ENCODE results near the gene PIGQ.
A peak's percentile ranks its signal among the peaks of the same experiment; 100 is the strongest.

PIGQ gene

DNA sequence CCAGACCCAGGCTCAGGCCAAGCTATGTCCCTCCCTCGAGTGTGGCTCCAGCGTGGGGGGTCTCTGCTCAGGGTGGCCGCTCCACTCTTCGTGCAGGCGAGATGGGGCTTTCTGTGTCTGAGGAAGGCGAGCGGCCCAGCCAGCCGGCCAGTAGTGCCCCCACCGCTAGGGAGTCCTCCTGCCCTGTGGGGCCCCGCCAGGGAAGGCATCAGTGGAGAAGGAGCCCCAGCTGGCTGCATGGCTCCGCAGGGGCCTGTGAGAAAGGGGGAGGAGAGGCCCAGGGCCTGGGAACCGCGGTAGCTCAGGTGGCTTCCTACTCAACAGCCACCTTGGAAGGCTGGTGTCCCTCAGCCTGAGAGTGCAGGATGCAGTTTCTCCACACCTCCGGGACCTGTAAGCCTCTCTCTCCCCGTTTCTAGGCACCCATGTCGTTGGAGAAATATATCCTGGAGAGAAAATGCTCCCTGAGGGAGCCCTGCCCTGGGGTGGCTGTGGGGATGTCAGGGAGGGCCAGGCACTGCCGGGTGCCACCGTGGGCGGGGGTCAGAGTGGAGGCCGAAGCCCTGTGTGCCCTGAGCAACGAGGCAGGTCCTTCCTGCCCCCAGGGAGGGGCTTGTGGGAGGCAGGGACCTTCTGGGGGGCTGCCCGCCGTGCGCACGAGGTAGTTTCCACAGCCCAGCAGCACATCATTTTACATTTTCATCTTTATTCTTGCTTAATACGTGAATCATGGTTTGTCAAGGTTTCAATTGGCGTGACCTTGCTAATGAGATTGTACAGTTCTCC is 3.3 kb downstream of the PIGQ start:
- no peak for DNase-seq

- no peak for DNase-seq
These were observed 4.4 kb downstream of the PIGQ start for GRCh38 chr16:574021-574760.

- DNase-seq: no peak
These were observed 5.8 kb downstream of the PIGQ start for GRCh38 chr16:575354-576196.

DNA sequence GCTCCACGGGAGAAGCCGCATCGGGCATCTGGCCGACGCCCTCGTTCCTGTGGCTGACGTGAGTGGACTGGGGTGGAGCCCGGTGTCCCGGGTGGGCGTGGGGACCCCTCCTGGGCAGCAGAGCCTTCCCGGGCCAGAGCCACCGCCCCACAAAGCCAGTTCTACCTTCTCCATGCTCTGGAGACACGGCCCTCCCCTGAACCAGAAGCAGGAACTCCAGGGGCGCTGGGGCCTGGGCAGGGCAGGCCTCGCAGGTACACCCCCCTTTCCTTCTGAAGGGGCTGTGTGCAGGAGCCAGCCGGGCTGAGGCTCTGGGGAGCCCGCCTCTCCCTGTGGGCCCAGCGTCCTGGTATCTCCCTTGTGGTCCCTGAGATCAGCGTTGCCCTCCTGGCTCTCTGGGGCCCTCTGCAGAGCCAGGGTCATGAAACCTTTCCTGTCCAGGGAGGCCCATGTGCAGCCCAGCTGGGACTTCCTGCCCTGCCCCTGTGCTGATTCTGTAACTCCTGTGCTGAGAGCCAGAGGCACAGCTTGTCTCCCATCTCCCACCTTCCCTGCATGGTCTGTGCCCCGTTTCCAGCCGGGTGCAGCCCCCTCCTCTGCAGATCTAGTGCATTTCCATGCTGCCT is 6.5 kb downstream of the PIGQ start:
- no peak for DNase-seq

- no peak for DNase-seq
These were observed 7.0 kb downstream of the PIGQ start for GRCh38 chr16:576823-577201.

DNA sequence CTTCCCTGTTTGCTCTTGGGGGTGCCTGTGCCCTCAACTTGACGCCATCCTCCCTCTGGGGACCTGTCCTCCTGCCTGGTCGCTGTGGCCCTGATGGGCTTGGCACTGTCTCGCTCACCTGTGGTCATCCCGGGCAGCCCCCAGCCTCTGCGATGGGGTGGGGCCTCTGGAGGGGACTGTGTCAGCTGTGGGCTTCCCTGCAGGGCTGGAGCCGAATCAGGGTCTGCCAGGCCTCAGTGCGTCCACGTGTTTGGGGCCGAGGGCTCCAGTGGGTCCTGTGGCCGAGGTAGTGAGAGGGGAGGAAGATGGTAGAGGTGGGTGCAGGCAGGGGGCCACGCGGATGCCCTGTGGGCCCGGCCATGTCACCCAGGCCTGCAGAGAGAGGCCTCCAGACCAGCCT is 8.0 kb downstream of the PIGQ start:
- no peak for DNase-seq

GRCh38 chr16:578232-578869 is 8.6 kb downstream of the PIGQ start:
- DNase-seq: no peak

GRCh38 chr16:578870-579405 is 9.2 kb downstream of the PIGQ start:
- no peak for DNase-seq

GRCh38 chr16:580141-580945 is 10.6 kb downstream of the PIGQ start:
- no peak for DNase-seq

DNA sequence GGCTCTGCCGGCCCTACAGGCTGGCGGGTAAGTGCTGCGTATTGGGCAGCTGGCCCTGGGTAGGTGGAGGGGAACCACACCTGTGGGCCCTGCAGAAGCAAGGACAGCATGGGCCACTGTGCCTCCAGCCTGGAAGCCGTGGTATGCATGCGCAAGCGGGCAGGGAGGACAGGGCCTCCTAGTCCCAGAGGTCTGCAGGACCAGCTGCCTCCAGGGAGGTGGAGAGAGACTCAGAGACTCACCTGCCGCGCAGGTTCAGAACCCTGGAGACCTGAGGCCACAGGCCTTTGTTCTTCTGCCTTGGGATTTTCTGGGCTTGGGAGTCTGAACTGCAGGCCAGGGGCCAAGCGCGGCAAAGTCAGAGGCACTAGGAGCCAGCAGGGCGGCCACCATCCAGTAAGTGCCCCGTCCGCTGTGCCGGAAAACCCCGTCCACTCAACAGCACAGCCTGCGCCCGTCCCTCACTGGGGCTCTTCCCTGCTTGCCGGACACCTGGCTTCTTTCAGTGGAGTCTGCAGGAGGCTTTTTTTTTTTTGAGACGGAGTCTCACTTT is 11.3 kb downstream of the PIGQ start:
- DNase-seq: no peak

DNA sequence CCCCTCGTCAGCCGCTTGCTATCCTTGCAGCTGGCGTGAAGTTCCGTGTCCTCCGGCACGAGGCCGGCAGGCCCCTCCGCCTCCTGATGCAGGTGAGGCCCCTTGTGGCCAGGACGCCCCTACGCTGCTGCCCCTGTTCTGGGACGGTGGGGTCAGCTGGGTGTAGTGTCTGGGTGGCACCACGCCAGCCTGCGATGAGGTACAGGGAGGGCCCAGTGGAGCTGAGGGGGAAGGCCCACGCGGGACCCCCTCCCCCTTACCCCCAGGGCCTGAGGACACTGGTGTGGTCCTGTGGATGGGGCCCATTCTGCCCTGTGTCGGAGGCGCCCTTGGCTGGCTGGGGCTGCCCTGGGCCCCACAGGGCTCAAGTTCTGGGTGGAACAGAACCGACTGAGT is 12.4 kb downstream of the PIGQ start:
- no peak for DNase-seq

DNA sequence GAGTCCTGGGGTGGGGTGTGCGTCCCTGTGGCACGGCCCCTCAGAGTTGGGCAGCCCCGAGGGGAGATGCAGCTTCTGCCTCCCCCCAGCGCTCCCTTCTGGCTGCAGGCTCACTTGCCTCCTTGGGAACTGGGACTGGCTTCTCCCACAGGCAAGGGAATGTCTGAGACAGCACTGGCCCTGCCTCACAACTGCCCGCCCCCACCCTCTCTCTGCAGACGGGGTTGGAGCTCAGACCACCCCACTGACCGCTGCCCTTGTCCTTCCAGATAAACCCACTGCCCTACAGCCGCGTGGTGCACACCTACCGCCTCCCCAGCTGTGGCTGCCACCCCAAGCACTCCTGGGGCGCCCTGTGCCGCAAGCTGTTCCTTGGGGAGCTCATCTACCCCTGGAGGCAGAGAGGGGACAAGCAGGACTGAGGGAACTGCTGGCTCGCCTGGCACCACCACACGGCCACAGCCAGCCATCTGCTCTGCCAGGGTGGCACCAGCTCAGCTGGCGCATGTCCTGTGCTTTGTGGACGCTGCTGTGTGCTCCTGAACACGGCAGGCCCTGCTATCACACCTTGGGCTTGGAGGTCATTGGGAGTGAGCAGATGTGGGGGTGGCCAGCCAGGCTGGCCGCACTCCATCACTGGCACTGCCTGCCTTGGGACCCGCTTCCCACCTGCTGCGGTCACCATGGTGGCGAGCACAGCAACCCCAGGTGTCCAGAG is 13.0 kb downstream of the PIGQ start:
- DNase-seq: no peak

DNA sequence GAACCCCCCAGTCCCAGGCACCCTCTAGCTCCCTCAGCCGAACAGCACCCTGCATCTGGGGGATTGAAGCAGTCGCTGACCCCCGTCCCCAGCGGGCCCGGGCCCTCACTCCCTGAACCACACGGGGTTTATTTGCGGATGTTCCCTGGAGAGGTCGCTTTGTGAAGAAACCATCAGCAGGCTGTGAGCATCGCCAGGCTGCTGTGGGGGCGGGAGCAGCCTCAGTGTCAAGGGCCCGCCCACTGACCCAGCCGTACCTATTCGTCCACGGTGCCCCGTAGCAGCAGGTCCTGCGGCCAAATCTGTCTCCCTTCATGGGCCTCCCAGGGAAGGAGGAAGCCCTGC is 13.7 kb downstream of the PIGQ start:
- DNase-seq: no peak

- DNase-seq: no peak
These were observed 14.2 kb downstream of the PIGQ start for GRCh38 chr16:583815-584591.

DNA sequence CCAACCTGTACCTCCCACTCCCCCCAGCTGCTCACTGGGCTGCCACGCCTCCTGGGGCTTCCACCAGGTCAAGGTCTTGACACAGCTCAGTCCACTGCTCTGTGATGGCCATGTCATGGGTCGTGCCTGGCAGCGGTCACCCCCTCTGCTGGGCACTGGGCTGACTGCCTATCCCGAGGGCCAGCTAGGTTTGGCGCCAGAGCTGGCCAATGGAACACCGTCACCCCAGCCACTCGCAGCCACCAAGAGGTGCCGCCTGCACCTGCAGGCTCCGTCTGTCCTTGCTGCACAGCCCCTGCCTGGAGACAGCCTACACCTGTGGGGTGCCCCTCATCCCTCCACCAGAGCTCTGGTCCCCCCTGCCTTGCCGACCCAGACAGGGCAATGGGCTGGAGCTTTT is 15.6 kb downstream of the PIGQ start:
- no peak for DNase-seq

GRCh38 chr16:586047-586644 is 16.4 kb downstream of the PIGQ start:
- DNase-seq: no peak

DNA sequence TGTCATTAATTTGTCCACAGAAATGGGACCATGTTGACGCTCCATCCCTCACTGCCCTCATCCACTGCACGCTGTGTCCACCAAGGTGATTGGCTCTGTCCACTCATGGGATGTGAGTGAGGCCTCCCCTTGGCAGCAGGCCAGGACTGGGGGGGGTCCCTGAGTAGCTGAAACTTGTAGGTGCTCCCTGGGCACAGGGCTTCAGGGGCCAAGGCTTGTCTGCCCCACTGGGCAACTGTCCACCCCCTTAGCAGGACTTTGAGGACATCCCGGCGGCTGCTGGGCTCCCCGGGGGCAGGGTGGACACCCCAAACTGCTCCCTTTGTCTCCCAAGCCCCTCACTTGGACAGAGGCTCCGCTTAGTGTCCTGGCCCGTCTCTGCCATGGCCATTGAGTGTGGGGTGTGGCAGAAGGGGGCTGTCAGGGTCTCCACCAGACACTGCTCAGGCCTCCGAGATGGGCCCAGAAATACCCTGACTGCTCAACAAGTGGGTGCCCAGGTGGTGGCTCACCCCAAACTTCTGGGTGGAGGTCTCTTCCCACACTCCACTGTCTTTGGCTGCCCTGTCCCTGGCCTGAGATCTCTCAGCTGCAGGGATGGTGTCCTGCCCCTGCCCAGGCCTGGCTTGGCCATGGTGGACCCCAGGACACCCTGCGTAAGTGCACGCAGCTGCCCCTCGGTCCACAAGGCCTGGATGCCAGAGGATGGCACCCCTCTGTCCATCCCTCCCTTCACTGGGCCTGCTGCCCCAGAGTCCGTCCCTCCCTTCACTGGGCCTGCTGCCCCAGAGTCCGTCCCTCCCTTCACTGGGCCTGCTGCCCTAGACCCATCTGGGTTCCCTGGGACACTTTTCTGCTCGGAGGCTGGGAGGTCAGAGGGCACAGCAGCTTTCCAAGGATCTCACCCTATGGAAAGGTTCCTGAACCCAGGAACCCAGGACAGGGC is 17.1 kb downstream of the PIGQ start:
- DNase-seq: no peak

- DNase-seq: peak; percentile 40
These were observed 18.8 kb downstream of the PIGQ start for GRCh38 chr16:588639-588888.
